OCI-LY7 (cell line): ENCODE results near the gene VSIG4.

Experiments
- CTCF ChIP-seq: fragments of 200-600 bp; sonication (generic); conservative IDR thresholded peaks from 2 replicates; pipeline ENCODE4 v1.5.1; 2014; ENCODE audit warnings: mild to moderate bottlenecking, antibody characterized with exemption, low read length, moderate library complexity, mixed read lengths
- EZH2phosphoT487 ChIP-seq: fragments of 200-600 bp; sonication (generic); IDR thresholded peaks from 2 replicates; pipeline ENCODE4 v1.6.1; 2018; ENCODE audit warnings: low read depth, borderline replicate concordance, mild to moderate bottlenecking, mixed run types, antibody characterized with exemption, low read length, moderate library complexity, mixed read lengths

- TF ChIP-seq CTCF (no peak), EZH2phosphoT487 (no peak)
Measured at GRCh38 chrX:66002824-66003680, 36.8 kb downstream of the VSIG4 start.
